ENCODE measurements around the gene PLA2G6.
"Not testable (repeated sequence)": the region's sequence is repeated elsewhere in the genome, so short reads cannot be mapped to it uniquely, and the experiment has no call there.

The PLA2G6 gene

DNA sequence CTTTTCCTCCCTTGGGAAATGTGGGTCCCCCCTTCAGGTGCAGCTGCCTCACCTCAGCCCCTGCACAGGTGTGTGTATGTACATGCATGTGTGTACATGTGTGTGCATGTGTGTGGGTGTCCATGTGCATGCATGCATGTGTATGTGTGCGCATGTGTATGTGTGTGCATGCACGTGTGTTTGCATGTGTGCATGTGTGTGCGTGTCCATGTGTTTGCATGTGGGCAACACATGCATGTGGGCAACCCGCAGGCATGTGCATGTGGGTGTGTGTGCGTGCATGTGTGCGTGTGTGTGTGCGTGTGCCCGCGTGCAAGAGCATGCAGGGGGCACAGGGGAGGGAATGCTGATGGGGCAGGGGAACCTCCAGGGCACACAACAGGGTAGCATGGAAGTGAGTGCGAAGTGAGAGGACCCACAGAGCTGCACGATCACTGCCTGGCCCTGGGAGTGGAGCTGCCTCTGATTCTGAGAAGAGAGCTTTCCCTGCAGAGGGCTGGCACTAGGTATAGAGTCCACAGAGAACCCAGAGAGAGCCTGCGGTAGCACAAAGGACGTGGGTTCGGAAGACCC is 56.5 kb downstream of the PLA2G6 start:
- TF ChIP-seq, protein P1, sequence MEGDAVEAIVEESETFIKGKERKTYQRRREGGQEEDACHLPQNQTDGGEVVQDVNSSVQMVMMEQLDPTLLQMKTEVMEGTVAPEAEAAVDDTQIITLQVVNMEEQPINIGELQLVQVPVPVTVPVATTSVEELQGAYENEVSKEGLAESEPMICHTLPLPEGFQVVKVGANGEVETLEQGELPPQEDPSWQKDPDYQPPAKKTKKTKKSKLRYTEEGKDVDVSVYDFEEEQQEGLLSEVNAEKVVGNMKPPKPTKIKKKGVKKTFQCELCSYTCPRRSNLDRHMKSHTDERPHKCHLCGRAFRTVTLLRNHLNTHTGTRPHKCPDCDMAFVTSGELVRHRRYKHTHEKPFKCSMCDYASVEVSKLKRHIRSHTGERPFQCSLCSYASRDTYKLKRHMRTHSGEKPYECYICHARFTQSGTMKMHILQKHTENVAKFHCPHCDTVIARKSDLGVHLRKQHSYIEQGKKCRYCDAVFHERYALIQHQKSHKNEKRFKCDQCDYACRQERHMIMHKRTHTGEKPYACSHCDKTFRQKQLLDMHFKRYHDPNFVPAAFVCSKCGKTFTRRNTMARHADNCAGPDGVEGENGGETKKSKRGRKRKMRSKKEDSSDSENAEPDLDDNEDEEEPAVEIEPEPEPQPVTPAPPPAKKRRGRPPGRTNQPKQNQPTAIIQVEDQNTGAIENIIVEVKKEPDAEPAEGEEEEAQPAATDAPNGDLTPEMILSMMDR (IDR thresholded peaks at IDR 0.05; ENCODE audit: low read depth, low read length) = no peak
- no peak overlapping the region for H3K4me3 ChIP-seq (replicated peaks in 1 of 2; ENCODE audit: low read depth in 2 of 2, low read length in 2 of 2)
- DNase-seq (ENCODE audit: low read depth in 2 of 2) = no peak

DNA sequence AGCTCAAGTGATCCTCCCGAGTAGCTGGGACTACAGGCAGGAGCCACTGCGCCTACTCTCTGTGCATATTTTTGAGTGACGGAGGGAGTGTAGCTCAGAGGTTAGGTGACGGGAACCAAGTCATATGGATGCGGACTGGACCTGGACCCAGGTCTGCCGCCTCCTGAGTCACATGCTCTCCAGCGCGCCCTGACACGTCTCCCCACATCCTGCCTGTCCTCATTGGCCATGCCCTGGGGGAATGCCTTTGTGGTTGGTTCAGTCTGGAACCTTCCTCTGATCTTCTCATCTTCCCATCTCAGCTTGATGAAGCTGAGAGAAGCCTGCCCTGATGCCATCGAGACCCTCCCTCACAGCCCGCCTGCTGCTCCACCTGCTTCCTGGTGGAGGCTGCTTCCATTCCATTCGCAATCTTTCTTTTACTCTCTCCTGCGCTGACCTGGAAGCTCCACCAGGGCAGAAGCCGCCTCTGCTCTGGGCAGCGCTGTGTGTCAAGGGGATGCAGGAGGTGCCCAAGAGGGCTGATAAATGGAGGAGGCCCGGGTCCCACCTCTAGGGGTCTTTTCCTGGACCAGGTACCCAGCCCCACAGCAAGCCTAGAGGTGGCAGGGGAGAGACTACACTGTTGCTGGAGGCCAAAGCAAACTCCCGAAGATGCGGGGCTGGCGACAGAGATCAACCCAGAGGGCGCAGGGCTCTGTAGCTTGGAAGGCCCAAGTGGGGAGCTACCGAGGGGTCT is 57.2 kb downstream of the PLA2G6 start:
- no peak overlapping the region for H3K4me3 ChIP-seq (replicated peaks in 1 of 2; ENCODE audit: low read depth in 2 of 2, low read length in 2 of 2)
- TF ChIP-seq, protein P1 (IDR thresholded peaks at IDR 0.05; ENCODE audit: low read depth, low read length) = no peak
- no peak for DNase-seq (ENCODE audit: low read depth in 2 of 2)

GRCh38 chr22:38122616-38123015 is 59.0 kb downstream of the PLA2G6 start:
- TF ChIP-seq, protein P1 (IDR thresholded peaks at IDR 0.05; ENCODE audit: low read depth, low read length) = no peak
- no peak overlapping the region for H3K4me3 ChIP-seq (replicated peaks in 1 of 2; ENCODE audit: low read depth in 2 of 2, low read length in 2 of 2)
- no peak for DNase-seq (ENCODE audit: low read depth in 2 of 2)

DNA sequence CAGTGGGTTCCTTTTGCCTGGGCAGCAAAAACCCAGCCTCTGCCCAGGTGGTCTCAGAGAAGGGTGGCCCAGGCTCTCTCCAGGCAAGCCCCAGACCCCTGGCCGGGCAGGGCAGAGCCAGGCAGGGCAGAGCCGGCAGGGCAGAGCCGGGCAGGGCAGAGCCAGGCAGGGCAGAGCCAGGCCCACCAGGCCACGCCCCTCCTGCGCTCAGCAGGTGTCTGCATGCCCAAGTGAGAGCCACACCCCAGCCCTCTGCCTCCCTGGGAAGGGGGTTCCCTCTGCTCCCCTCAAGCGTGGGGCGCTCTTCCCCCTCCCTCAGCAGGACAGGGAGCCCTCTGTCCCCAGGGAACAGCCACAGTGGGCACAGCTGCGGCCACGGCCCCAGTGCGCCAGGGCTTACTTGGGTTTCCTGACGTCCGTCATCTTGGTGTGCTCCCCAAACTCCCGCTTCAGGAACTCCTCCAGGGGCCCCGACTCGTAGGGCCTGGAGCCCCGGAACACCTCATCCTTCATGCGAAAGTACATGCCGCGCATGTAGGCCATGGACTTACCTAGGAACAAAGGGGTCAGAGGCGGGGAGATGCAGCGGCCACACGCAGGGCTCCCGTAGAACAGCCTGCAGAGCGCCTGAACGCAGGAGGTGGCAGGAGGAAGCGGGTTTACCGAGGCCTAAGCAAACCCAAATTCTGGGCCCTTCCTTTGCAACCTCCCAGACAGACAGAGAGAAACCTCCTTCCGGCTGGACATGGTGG is 61.1 kb downstream of the PLA2G6 start:
- no peak overlapping the region for H3K4me3 ChIP-seq (replicated peaks in 1 of 2; ENCODE audit: low read depth in 2 of 2, low read length in 2 of 2)
- no peak for DNase-seq (ENCODE audit: low read depth in 2 of 2)
- TF ChIP-seq, protein P1 (IDR thresholded peaks at IDR 0.05; ENCODE audit: low read depth, low read length) = no peak

- not testable (repeated sequence) for H3K4me3 ChIP-seq (replicated peaks in 1 of 2; ENCODE audit: low read depth in 2 of 2, low read length in 2 of 2); DNase-seq (ENCODE audit: low read depth in 2 of 2)
These were observed 62.9 kb downstream of the PLA2G6 start for GRCh38 chr22:38118747-38119146.

GRCh38 chr22:38118182-38118581 is 63.4 kb downstream of the PLA2G6 start:
- TF ChIP-seq, protein P1 (IDR thresholded peaks at IDR 0.05; ENCODE audit: low read depth, low read length) = no peak
- no peak overlapping the region for H3K4me3 ChIP-seq (replicated peaks in 1 of 2; ENCODE audit: low read depth in 2 of 2, low read length in 2 of 2)
- no peak for DNase-seq (ENCODE audit: low read depth in 2 of 2)

GRCh38 chr22:38117556-38117955 is 64.1 kb downstream of the PLA2G6 start:
- H3K4me3 ChIP-seq (replicated peaks in 1 of 2; ENCODE audit: low read depth in 2 of 2, low read length in 2 of 2); DNase-seq (ENCODE audit: low read depth in 2 of 2): not testable (repeated sequence)

Measured in cardiac fibroblast (primary cell).